ENCODE results near the gene HBP1. TPM values are rescaled to one million over a fixed set of nuclear protein-coding genes. Genes with fewer than 3 reads are reported as not detected.

Gene HBP1, protein sequence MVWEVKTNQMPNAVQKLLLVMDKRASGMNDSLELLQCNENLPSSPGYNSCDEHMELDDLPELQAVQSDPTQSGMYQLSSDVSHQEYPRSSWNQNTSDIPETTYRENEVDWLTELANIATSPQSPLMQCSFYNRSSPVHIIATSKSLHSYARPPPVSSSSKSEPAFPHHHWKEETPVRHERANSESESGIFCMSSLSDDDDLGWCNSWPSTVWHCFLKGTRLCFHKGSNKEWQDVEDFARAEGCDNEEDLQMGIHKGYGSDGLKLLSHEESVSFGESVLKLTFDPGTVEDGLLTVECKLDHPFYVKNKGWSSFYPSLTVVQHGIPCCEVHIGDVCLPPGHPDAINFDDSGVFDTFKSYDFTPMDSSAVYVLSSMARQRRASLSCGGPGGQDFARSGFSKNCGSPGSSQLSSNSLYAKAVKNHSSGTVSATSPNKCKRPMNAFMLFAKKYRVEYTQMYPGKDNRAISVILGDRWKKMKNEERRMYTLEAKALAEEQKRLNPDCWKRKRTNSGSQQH
- total RNA-seq (ENCODE audit: unreplicated experiment): 39.7 TPM
- long read RNA-seq, partial matches to known transcripts: 1 of 10 reads
- long read RNA-seq, other reads (novel, unspliced or antisense): 4 of 10 reads

DNA sequence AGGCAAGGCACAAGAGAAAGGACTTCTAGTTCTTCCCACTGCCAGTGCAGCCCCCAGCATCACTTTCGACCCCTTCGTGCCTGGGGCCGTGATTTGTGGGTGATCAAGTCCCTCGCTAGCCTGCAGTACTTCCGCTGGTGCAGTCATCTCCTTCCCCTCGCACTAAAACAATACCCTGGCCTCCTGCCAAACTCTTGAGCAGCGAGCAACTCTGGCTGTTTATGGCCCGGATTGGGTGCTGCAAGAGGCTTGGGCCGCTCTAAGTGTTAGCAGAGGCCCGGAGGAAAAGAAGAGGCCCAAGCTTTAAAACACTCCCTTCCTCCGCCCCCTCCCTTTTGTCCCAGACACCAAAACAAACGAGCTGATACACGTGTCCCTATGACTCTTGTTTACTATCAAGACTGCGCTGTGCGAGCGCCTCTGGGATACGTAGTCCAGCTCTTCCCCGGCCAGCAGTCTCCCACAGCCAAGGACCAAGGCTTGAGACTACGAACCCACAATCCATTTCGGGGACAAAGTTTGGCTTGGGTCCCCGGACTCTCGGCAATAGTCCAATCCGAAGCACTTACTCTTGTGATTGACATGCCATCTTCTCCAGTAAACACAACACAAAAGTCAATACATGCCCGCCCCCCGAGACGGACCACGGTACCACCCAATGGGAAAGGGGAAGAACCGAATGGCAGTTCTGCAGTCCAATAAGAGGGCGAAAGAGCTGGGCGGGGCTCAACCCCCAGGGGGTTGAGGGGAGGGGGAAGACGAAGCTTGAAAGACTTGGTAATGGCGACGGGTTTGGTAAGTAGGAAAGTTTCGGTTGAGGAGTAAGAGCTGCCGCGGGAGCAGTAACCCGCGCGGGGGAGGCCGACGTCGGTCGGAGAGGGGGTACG is at the start of gene HBP1:
Gene HBP1 (plus strand): TSS at position 771 of the 887 bp plus-strand sequence. CDS start 10,891 bp downstream, outside the sequence.
- Mint-ChIP-seq H3K27me3 (ENCODE audit: unreplicated experiment) (peaks cover 12% of the 10 kb centered on the region), H3K9me3 (ENCODE audit: unreplicated experiment) (peaks cover 12% of the 10 kb centered on the region), H3K36me3 (ENCODE audit: unreplicated experiment) (no peaks in the 10 kb centered on the region), H3K27ac (ENCODE audit: unreplicated experiment) (peak within 1 kb of the TSS; percentile 95), H3K4me1 (ENCODE audit: low read depth, unreplicated experiment) (peaks cover 9% of the 10 kb centered on the region), H3K4me3 (ENCODE audit: unreplicated experiment) (peak within 1 kb of the TSS; percentile 95)
- TF ChIP-seq CTCF (IDR thresholded peaks at IDR 0.05; ENCODE audit: partially characterized antibody, unreplicated experiment): no peak
- peak; percentile 97 for DNase-seq

- H3K27me3 Mint-ChIP-seq (ENCODE audit: unreplicated experiment): no peaks in the 10 kb centered on the region
- H3K36me3 Mint-ChIP-seq (ENCODE audit: unreplicated experiment): no peaks in the 10 kb centered on the region
- H3K4me1 Mint-ChIP-seq (ENCODE audit: low read depth, unreplicated experiment): peaks cover 3% of the 10 kb centered on the region
- H3K4me3 Mint-ChIP-seq (ENCODE audit: unreplicated experiment): no peak overlapping the region
- DNase-seq: no peak
- peaks cover 1% of the 10 kb centered on the region for H3K9me3 Mint-ChIP-seq (ENCODE audit: unreplicated experiment)
- TF ChIP-seq CTCF (IDR thresholded peaks at IDR 0.05; ENCODE audit: partially characterized antibody, unreplicated experiment): no peak
- no peak overlapping the region for H3K27ac Mint-ChIP-seq (ENCODE audit: unreplicated experiment)
Measured at GRCh38 chr7:107119376-107120105, 49.3 kb upstream of the HBP1 start.

GRCh38 chr7:107122486-107122911 is 46.3 kb upstream of the HBP1 start:
- no peaks in the 10 kb centered on the region for H3K9me3 Mint-ChIP-seq (ENCODE audit: unreplicated experiment)
- H3K36me3 Mint-ChIP-seq (ENCODE audit: unreplicated experiment): no peaks in the 10 kb centered on the region
- H3K4me1 Mint-ChIP-seq (ENCODE audit: low read depth, unreplicated experiment): peaks cover 3% of the 10 kb centered on the region
- TF ChIP-seq CTCF (IDR thresholded peaks at IDR 0.05; ENCODE audit: partially characterized antibody, unreplicated experiment): no peak
- no peak overlapping the region for H3K4me3 Mint-ChIP-seq (ENCODE audit: unreplicated experiment)
- DNase-seq: no peak
- no peak overlapping the region for H3K27ac Mint-ChIP-seq (ENCODE audit: unreplicated experiment)
- no peaks in the 10 kb centered on the region for H3K27me3 Mint-ChIP-seq (ENCODE audit: unreplicated experiment)

GRCh38 chr7:107123392-107123791 is 45.4 kb upstream of the HBP1 start:
- TF ChIP-seq CTCF (IDR thresholded peaks at IDR 0.05; ENCODE audit: partially characterized antibody, unreplicated experiment): no peak
- no peak for DNase-seq
- Mint-ChIP-seq H3K27me3 (ENCODE audit: unreplicated experiment) (no peaks in the 10 kb centered on the region), H3K36me3 (ENCODE audit: unreplicated experiment) (no peaks in the 10 kb centered on the region), H3K27ac (ENCODE audit: unreplicated experiment) (no peak overlapping the region), H3K9me3 (ENCODE audit: unreplicated experiment) (no peaks in the 10 kb centered on the region), H3K4me3 (ENCODE audit: unreplicated experiment) (no peak overlapping the region), H3K4me1 (ENCODE audit: low read depth, unreplicated experiment) (peaks cover 3% of the 10 kb centered on the region)

All from glutamatergic neuron (in vitro differentiated cells).